PFSK-1 (cell line): Measurements from ENCODE around the gene IYD.

Experiments used
- FOXP2 ChIP-seq: optimal IDR thresholded peaks from 2 replicates; pipeline ENCODE3; 2011; ENCODE audit warnings: borderline replicate concordance, control low read depth, inconsistent platforms; ENCODE audit not compliant: insufficient read depth; ENCODE audit errors: extremely low read length, extremely low read depth
- POLR2AphosphoS5 ChIP-seq: IDR thresholded peaks from 2 replicates; pipeline ENCODE4 v1.6.1; 2012; ENCODE audit warnings: low read depth, mild to moderate bottlenecking, control low read depth, low read length, moderate library complexity
- SIN3A ChIP-seq: IDR thresholded peaks from 2 replicates; pipeline ENCODE4 v1.6.1; 2012; ENCODE audit warnings: mild to moderate bottlenecking, low read length, moderate library complexity, borderline replicate concordance; ENCODE audit not compliant: insufficient read depth
- TAF1 ChIP-seq: IDR thresholded peaks from 2 replicates; pipeline ENCODE4 v1.6.1; 2012; ENCODE audit warnings: low read length, control low read depth, borderline replicate concordance; ENCODE audit not compliant: insufficient read depth
- TF ChIP-seq, protein P1 (sequence below), 2 experiments: IDR thresholded peaks; 2 replicates each; pipeline versions ENCODE4 v1.6.1 to v1.8.0; 2011 to 2012; ENCODE audit warnings: low read depth in 2 of 2, low read length in 2 of 2, control low read depth in 1 of 2, inconsistent platforms in 1 of 2, mild to moderate bottlenecking in 1 of 2, moderate library complexity in 1 of 2; ENCODE audit not compliant: insufficient read depth in 1 of 2

Gene IYD

DNA sequence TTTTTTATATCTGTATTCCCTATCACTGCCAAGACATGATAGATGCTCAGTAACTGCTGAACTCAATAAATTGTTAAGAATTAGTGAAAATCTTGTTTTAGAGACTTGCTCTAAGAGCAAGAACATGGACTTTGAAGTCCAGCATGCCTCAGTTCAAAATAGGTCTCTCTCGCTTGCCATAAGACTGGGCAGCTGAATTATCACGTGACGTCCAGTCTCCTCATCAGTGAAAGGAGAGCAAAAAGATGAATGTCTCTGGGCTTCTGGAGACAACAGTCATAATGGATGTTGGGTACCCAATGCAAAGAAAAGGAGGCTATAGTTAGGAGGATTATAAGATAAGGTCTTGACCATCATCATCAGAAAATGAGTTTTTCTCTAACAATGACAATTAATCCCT lies 82.1 kb downstream of the IYD start:
- TF ChIP-seq, protein P1, sequence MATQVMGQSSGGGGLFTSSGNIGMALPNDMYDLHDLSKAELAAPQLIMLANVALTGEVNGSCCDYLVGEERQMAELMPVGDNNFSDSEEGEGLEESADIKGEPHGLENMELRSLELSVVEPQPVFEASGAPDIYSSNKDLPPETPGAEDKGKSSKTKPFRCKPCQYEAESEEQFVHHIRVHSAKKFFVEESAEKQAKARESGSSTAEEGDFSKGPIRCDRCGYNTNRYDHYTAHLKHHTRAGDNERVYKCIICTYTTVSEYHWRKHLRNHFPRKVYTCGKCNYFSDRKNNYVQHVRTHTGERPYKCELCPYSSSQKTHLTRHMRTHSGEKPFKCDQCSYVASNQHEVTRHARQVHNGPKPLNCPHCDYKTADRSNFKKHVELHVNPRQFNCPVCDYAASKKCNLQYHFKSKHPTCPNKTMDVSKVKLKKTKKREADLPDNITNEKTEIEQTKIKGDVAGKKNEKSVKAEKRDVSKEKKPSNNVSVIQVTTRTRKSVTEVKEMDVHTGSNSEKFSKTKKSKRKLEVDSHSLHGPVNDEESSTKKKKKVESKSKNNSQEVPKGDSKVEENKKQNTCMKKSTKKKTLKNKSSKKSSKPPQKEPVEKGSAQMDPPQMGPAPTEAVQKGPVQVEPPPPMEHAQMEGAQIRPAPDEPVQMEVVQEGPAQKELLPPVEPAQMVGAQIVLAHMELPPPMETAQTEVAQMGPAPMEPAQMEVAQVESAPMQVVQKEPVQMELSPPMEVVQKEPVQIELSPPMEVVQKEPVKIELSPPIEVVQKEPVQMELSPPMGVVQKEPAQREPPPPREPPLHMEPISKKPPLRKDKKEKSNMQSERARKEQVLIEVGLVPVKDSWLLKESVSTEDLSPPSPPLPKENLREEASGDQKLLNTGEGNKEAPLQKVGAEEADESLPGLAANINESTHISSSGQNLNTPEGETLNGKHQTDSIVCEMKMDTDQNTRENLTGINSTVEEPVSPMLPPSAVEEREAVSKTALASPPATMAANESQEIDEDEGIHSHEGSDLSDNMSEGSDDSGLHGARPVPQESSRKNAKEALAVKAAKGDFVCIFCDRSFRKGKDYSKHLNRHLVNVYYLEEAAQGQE (IDR thresholded peaks at IDR 0.05; ENCODE audit: insufficient read depth in 1 of 2, low read depth in 2 of 2, low read length in 2 of 2), result no peak
- no peak for TF ChIP-seq TAF1

DNA sequence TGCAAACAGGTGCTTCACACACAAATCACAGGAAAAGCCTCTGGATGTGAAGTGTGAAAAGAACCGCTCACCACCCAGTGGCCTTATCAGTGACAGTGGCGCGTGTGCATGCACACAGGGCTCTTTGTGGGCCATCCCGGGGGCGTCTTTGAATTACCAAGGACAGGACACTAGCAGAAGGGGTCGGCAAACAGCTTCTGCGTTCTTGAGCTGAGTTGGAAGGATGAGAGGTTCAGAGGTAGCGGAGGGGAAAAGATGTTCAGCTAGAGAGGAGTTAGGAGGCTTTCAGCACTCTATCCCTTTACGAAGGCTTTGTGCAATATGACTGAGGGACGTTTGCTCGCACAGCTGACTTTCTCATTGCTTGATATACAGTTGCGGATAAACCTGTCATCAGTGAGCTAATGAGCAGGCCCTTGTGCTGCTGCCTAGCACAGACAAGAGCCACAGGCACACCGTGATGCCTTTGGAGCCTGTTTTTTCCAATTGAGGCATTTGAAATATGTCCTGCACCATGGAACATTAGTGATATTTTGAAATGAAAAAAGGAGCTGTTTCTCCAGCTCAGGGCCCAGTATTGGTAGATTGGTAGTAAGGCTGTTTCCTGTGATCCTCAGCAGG lies 83.1 kb downstream of the IYD start:
- TF ChIP-seq, protein P1 (IDR thresholded peaks at IDR 0.05; ENCODE audit: insufficient read depth in 1 of 2, low read depth in 2 of 2, low read length in 2 of 2), result no peak

DNA sequence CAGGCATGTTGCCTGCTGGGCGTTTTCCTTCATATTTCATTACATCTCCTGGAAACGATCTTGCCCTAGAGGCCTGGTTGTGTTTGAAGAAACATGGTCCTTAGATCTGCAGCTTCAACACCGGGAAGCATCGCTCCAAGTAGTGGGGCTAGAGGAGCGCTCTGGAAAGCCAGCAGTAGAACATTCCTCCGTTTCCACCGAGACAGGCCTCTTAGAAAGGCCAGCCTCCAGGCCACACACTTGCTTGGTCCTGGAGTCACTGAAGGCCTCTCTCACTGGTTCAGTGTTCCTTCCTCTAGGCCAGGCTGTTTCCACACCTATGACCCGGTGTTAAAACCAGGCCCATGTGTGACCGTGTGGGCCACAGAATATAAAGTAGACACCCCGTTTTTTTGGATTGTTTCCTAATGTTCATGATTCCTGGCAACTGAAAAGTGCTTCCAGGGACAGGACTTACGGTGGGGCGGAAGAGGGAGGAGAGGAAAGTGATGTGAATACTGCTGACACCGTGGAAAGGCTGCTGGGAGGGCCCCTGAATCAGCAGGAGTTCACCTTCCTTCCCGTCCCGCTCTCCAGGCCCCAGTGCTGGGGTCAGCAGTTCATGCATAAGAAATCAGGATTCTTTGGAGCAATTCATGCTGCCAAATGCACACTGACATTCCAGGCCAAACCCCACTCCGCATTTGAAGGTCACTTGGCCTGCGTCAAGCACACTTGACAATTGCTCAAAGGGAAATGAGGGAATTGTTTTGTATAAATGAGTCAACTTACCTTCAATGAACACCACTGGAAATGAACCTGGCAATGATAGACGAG lies 83.8 kb downstream of the IYD start:
- TF ChIP-seq POLR2AphosphoS5, result no peak
- no peak for TF ChIP-seq SIN3A
- TF ChIP-seq TAF1, result no peak
- TF ChIP-seq, protein P1 (IDR thresholded peaks at IDR 0.05; ENCODE audit: insufficient read depth in 1 of 2, low read depth in 2 of 2, low read length in 2 of 2), result no peak
- no peak for TF ChIP-seq FOXP2

DNA sequence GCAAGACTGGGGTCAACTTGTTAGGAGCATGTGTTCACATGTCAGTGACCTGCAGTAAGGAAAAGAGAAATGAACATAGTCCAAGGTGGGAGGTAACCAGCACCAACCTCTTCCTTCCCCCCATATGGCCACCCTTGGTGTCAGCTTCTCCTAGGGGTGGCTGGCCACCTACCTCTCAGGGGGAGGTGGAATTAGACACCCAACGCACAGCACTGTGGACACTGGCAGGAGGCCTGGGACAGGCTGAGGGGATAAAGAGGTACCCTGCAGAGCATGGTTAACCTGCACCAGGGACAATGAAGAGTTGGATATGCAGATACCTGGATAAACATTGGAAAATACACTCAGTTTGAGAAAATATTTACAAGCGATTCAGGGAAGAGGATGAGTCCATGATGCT lies 84.5 kb downstream of the IYD start:
- TF ChIP-seq SIN3A (no peak), TAF1 (no peak), FOXP2 (no peak), POLR2AphosphoS5 (no peak)
- TF ChIP-seq, protein P1 (IDR thresholded peaks at IDR 0.05; ENCODE audit: insufficient read depth in 1 of 2, low read depth in 2 of 2, low read length in 2 of 2), result no peak
